Activated naive CD8-positive, alpha-beta T cell treated with anti-CD3 and anti-CD28 coated beads, Interleukin-2, amount 10 ng/mL, durations not matched to agents 7 days and 5 days (primary cell): Measurements from ENCODE around the gene EYA3. TPM values are rescaled to one million over a fixed set of nuclear protein-coding genes. Genes with fewer than 3 reads are reported as not detected.
"Not testable (repeated sequence)": the region's sequence is repeated elsewhere in the genome, so short reads cannot be mapped to it uniquely, and the experiment has no call there.

Source experiments
- ATAC-seq: fragments of 150-1000 bp; cut with Tn5 transposase; one replicate; pipeline ENCODE4 v1.10.0; 2021; ENCODE audit warnings: low read depth, moderate library complexity
- POLR2A ChIA-PET: fragments of 350-600 bp; sonication (Branson Sonifier 250); formaldehyde crosslinking; loops from one replicate; lab custom pipeline; 2021; ENCODE audit warnings: antibody characterized with exemption; lab: Charles Lee
- DNase-seq: peaks from one replicate; pipeline ENCODE4 v3.0.0; 2021
- H3K27ac Mint-ChIP-seq: one replicate; pipeline ENCODE4 v1.8.0; 2022; ENCODE audit warnings: mild to moderate bottlenecking, mixed read lengths
- H3K27me3 Mint-ChIP-seq: one replicate; pipeline ENCODE4 v1.8.0; 2022; ENCODE audit warnings: mild to moderate bottlenecking, moderate library complexity, mixed read lengths
- H3K36me3 Mint-ChIP-seq: one replicate; pipeline ENCODE4 v1.8.0; 2021; ENCODE audit warnings: mild to moderate bottlenecking, mixed read lengths
- H3K4me1 Mint-ChIP-seq: one replicate; pipeline ENCODE4 v1.8.0; 2021; ENCODE audit warnings: mixed read lengths
- H3K4me3 Mint-ChIP-seq: one replicate; pipeline ENCODE4 v1.8.0; 2022; ENCODE audit warnings: mild to moderate bottlenecking, moderate library complexity, mixed read lengths
- H3K9me3 Mint-ChIP-seq: one replicate; pipeline ENCODE4 v1.8.0; 2021; ENCODE audit warnings: mixed read lengths
- total RNA-seq, 2 experiments: library from RNA; stranded (reverse); gene quantifications; one replicate each; pipeline ENCODE4 v1.2.3, GENCODE V29; 2021

The EYA3 gene
- total RNA-seq, 2 experiments from 2014 or later = 27.0 to 27.3 TPM

- Mint-ChIP-seq H3K36me3 (peaks cover 26% of the 10 kb centered on the region), H3K4me1 (peaks cover 7% of the 10 kb centered on the region), H3K4me3 (no peak overlapping the region), H3K27ac (no peak overlapping the region), H3K27me3 (no peaks in the 10 kb centered on the region), H3K9me3 (no peaks in the 10 kb centered on the region)
- POLR2A ChIA-PET = no interaction called here
- DNase-seq = no peak
- no peak for ATAC-seq
These were observed 67.3 kb downstream of the EYA3 start for GRCh38 chr1:28021064-28021463.

GRCh38 chr1:28010969-28011368 is 77.4 kb downstream of the EYA3 start:
- H3K4me1 Mint-ChIP-seq = no peaks in the 10 kb centered on the region
- ATAC-seq = no peak
- H3K27me3 Mint-ChIP-seq = no peaks in the 10 kb centered on the region
- no peak overlapping the region for H3K27ac Mint-ChIP-seq
- H3K9me3 Mint-ChIP-seq = no peaks in the 10 kb centered on the region
- POLR2A ChIA-PET = no interaction called here
- H3K4me3 Mint-ChIP-seq = no peak overlapping the region
- peaks cover 17% of the 10 kb centered on the region for H3K36me3 Mint-ChIP-seq
- no peak for DNase-seq

GRCh38 chr1:28003117-28003516 is 85.3 kb downstream of the EYA3 start:
- POLR2A ChIA-PET, H3K9me3 Mint-ChIP-seq, H3K27me3 Mint-ChIP-seq, DNase-seq, H3K4me3 Mint-ChIP-seq, H3K4me1 Mint-ChIP-seq, ATAC-seq: not testable (repeated sequence)
- H3K27ac Mint-ChIP-seq = peak overlapping the region; percentile 48
- H3K36me3 Mint-ChIP-seq = peaks cover 19% of the 10 kb centered on the region

GRCh38 chr1:28002600-28002999 is 85.8 kb downstream of the EYA3 start:
- peaks cover 22% of the 10 kb centered on the region for H3K36me3 Mint-ChIP-seq
- DNase-seq = no peak
- no peak for ATAC-seq
- no peak overlapping the region for H3K27ac Mint-ChIP-seq
- H3K4me1 Mint-ChIP-seq = no peaks in the 10 kb centered on the region
- no peaks in the 10 kb centered on the region for H3K9me3 Mint-ChIP-seq
- POLR2A ChIA-PET = no interaction called here
- no peak overlapping the region for H3K4me3 Mint-ChIP-seq
- H3K27me3 Mint-ChIP-seq = no peaks in the 10 kb centered on the region

GRCh38 chr1:27999055-27999454 is 89.4 kb downstream of the EYA3 start:
- Mint-ChIP-seq H3K4me1 (peaks cover 11% of the 10 kb centered on the region), H3K4me3 (no peak overlapping the region), H3K36me3 (peaks cover 29% of the 10 kb centered on the region), H3K9me3 (no peaks in the 10 kb centered on the region), H3K27me3 (no peaks in the 10 kb centered on the region), H3K27ac (no peak overlapping the region)
- POLR2A ChIA-PET = interaction anchor here (1.2 kb wide), 1 partner anchor 89 kb away, joined by 3 read pairs; the partner anchor contains the start of gene EYA3
- ATAC-seq (no peak), DNase-seq (no peak)

GRCh38 chr1:27994526-27994925 is 93.9 kb downstream of the EYA3 start:
- not testable (repeated sequence) for DNase-seq, ATAC-seq, H3K9me3 Mint-ChIP-seq, H3K27ac Mint-ChIP-seq, H3K27me3 Mint-ChIP-seq, H3K4me3 Mint-ChIP-seq
- Mint-ChIP-seq H3K36me3 (peaks cover 35% of the 10 kb centered on the region), H3K4me1 (peaks cover 31% of the 10 kb centered on the region)
- POLR2A ChIA-PET = interaction anchor here (0.6 kb wide), 1 partner anchor 20 kb away, joined by 3 read pairs; no protein-coding TSS in a partner anchor

- POLR2A ChIA-PET = no interaction called here
- H3K4me1 Mint-ChIP-seq = peaks cover 31% of the 10 kb centered on the region
- DNase-seq = no peak
These were observed 94.3 kb downstream of the EYA3 start for GRCh38 chr1:27994060-27994459.

GRCh38 chr1:27993241-27993640 is 95.2 kb downstream of the EYA3 start:
- peak overlapping the region; percentile 59 for H3K27ac Mint-ChIP-seq
- POLR2A ChIA-PET = interaction anchor here (0.6 to 1.2 kb wide), 2 partner anchors 27 to 163 kb away, joined by 3 read pairs; partner anchors contain the start of gene PPP1R8
- DNase-seq (no peak), ATAC-seq (no peak)
- H3K4me1 Mint-ChIP-seq = peaks cover 31% of the 10 kb centered on the region
- peaks cover 40% of the 10 kb centered on the region for H3K36me3 Mint-ChIP-seq
- no peak overlapping the region for H3K4me3 Mint-ChIP-seq
- H3K9me3 Mint-ChIP-seq = no peaks in the 10 kb centered on the region
- H3K27me3 Mint-ChIP-seq = no peaks in the 10 kb centered on the region

More at GRCh38 chr1:27994060-27994459, 94.3 kb downstream of the EYA3 start:
- ATAC-seq = no peak
- H3K36me3 Mint-ChIP-seq = peaks cover 37% of the 10 kb centered on the region
- no peak overlapping the region for H3K4me3 Mint-ChIP-seq
- H3K9me3 Mint-ChIP-seq = no peaks in the 10 kb centered on the region
- H3K27ac Mint-ChIP-seq = no peak overlapping the region
- H3K27me3 Mint-ChIP-seq = no peaks in the 10 kb centered on the region

- H3K4me1 Mint-ChIP-seq = peaks cover 31% of the 10 kb centered on the region
- peak; percentile 40 for DNase-seq
These were observed 96.1 kb downstream of the EYA3 start for GRCh38 chr1:27992276-27992675.

GRCh38 chr1:27990920-27991537 is 97.4 kb downstream of the EYA3 start:
- DNase-seq (no peak), ATAC-seq (no peak)
- no peaks in the 10 kb centered on the region for H3K27me3 Mint-ChIP-seq
- POLR2A ChIA-PET = interaction anchor here (0.6 kb wide), 1 partner anchor 83 kb away, joined by 3 read pairs; no protein-coding TSS in a partner anchor
- H3K4me3 Mint-ChIP-seq = no peak overlapping the region
- peak overlapping the region; percentile 6 for H3K27ac Mint-ChIP-seq
- H3K9me3 Mint-ChIP-seq = no peaks in the 10 kb centered on the region
- H3K36me3 Mint-ChIP-seq = peaks cover 25% of the 10 kb centered on the region
- H3K4me1 Mint-ChIP-seq = peaks cover 23% of the 10 kb centered on the region

More at GRCh38 chr1:27992276-27992675, 96.1 kb downstream of the EYA3 start:
- no peaks in the 10 kb centered on the region for H3K9me3 Mint-ChIP-seq
- H3K27ac Mint-ChIP-seq = peak overlapping the region; percentile 72
- H3K36me3 Mint-ChIP-seq = peaks cover 34% of the 10 kb centered on the region
- peak; percentile 99 for ATAC-seq
- H3K4me3 Mint-ChIP-seq = peak overlapping the region; percentile 35
- POLR2A ChIA-PET = interaction anchor here (1.2 kb wide), 1 partner anchor 162 kb away, joined by 3 read pairs; the partner anchor contains the start of gene PPP1R8
- H3K27me3 Mint-ChIP-seq = no peaks in the 10 kb centered on the region

- Mint-ChIP-seq H3K27me3 (no peaks in the 10 kb centered on the region), H3K4me3 (no peak overlapping the region), H3K4me1 (no peaks in the 10 kb centered on the region), H3K9me3 (no peaks in the 10 kb centered on the region), H3K27ac (no peak overlapping the region), H3K36me3 (peaks cover 9% of the 10 kb centered on the region)
- DNase-seq (no peak), ATAC-seq (no peak)
- POLR2A ChIA-PET = interaction anchor here (1.0 kb wide), 1 partner anchor 107 kb away, joined by 4 read pairs; the partner anchor contains the start of gene EYA3
These were observed 107.3 kb downstream of the EYA3 start for GRCh38 chr1:27981145-27981544.

- Mint-ChIP-seq H3K27me3 (no peaks in the 10 kb centered on the region), H3K9me3 (no peaks in the 10 kb centered on the region), H3K4me1 (no peaks in the 10 kb centered on the region), H3K36me3 (peaks cover 8% of the 10 kb centered on the region), H3K4me3 (no peak overlapping the region), H3K27ac (no peak overlapping the region)
- no peak for ATAC-seq
- POLR2A ChIA-PET = interaction anchor here (1.0 kb wide), 2 partner anchors 108 to 123 kb away, joined by 3 to 4 read pairs; partner anchors contain the start of gene EYA3
- no peak for DNase-seq
These were observed 108.1 kb downstream of the EYA3 start for GRCh38 chr1:27980216-27980845.

- ATAC-seq (no peak), DNase-seq (no peak)
- H3K9me3 Mint-ChIP-seq = no peaks in the 10 kb centered on the region
- H3K4me3 Mint-ChIP-seq = no peak overlapping the region
- peaks cover 6% of the 10 kb centered on the region for H3K36me3 Mint-ChIP-seq
- H3K4me1 Mint-ChIP-seq = no peaks in the 10 kb centered on the region
- POLR2A ChIA-PET = interaction anchor here (1.0 kb wide), 1 partner anchor 123 kb away, joined by 3 read pairs; no protein-coding TSS in a partner anchor
- H3K27ac Mint-ChIP-seq = no peak overlapping the region
- no peaks in the 10 kb centered on the region for H3K27me3 Mint-ChIP-seq
These were observed 108.6 kb downstream of the EYA3 start for GRCh38 chr1:27979859-27980201.
